GM12892 (cell line): ENCODE measurements around the gene MBD1.
"Not testable (repeated sequence)": the region's sequence is repeated elsewhere in the genome, so short reads cannot be mapped to it uniquely, and the experiment has no call there.

Experiments
- DNase-seq: peaks from one replicate; pipeline ENCODE4 v3.0.0; 2011; ENCODE audit not compliant: insufficient read length
- FAIRE-seq: peaks from 2 replicates; lab custom pipeline; 2011; peaks lifted over from hg19 to GRCh38; lab: Jason Lieb, UNC
- POLR2A ChIP-seq: IDR thresholded peaks from 2 replicates; pipeline ENCODE4 v1.6.1; 2011; ENCODE audit warnings: low read depth, low read length, control low read depth
- POLR2AphosphoS5 ChIP-seq: IDR thresholded peaks from 2 replicates; pipeline ENCODE4 v1.6.1; 2011; ENCODE audit warnings: low read depth, low read length, control low read depth
- TAF1 ChIP-seq: IDR thresholded peaks from 2 replicates; pipeline ENCODE4 v1.6.1; 2011; ENCODE audit warnings: low read depth, mild to moderate bottlenecking, control low read depth, low read length, borderline replicate concordance

Gene MBD1

GRCh38 chr18:50262977-50263376, 18.3 kb downstream of the MBD1 start:
- TF ChIP-seq POLR2A (no peak), POLR2AphosphoS5 (no peak), TAF1 (no peak)
- DNase-seq (no peak), FAIRE-seq (no peak)

- no peak for FAIRE-seq
- DNase-seq: no peak
- TF ChIP-seq POLR2AphosphoS5: no peak
These were observed 30.4 kb downstream of the MBD1 start for GRCh38 chr18:50250935-50251334.

- FAIRE-seq: no peak
These were observed 31.7 kb downstream of the MBD1 start for GRCh38 chr18:50249576-50249975.

GRCh38 chr18:50247561-50247960, 33.8 kb downstream of the MBD1 start:
- no peak for FAIRE-seq
- DNase-seq: no peak
- TF ChIP-seq POLR2AphosphoS5: no peak
- TF ChIP-seq POLR2A: no peak
- no peak for TF ChIP-seq TAF1

More at GRCh38 chr18:50249576-50249975, 31.7 kb downstream of the MBD1 start:
- TF ChIP-seq POLR2AphosphoS5 (no peak), POLR2A (no peak), TAF1 (no peak)
- no peak for DNase-seq

GRCh38 chr18:50241768-50242167, 39.6 kb downstream of the MBD1 start:
- not testable (repeated sequence) for DNase-seq, FAIRE-seq

- FAIRE-seq (no peak), DNase-seq (no peak)
- TF ChIP-seq TAF1 (no peak), POLR2A (no peak), POLR2AphosphoS5 (no peak)
These were observed 41.2 kb downstream of the MBD1 start for GRCh38 chr18:50240080-50240563.

- TF ChIP-seq POLR2AphosphoS5: no peak
- DNase-seq (no peak), FAIRE-seq (no peak)
These were observed 48.9 kb downstream of the MBD1 start for GRCh38 chr18:50232419-50232818.

GRCh38 chr18:50231621-50232020, 49.7 kb downstream of the MBD1 start:
- no peak for DNase-seq
- no peak for TF ChIP-seq POLR2AphosphoS5
- no peak for FAIRE-seq

GRCh38 chr18:50220249-50220648, 61.1 kb downstream of the MBD1 start:
- not testable (repeated sequence) for DNase-seq, FAIRE-seq
